Thoracic aorta (tissue), 2 donors: ENCODE results near the gene FMO4. TPM values are rescaled to one million over a fixed set of nuclear protein-coding genes. Genes with fewer than 3 reads are reported as not detected.
"Not testable (repeated sequence)": the region's sequence is repeated elsewhere in the genome, so short reads cannot be mapped to it uniquely, and the experiment has no call there.

Experiments used
- ATAC-seq: fragments of 150-250 bp; one replicate; pipeline ENCODE4 v1.8.0; 2017; ENCODE audit warnings: low read depth; ENCODE audit not compliant: insufficient number of reproducible peaks, low FRiP score
- DNase-seq: peaks from one replicate; pipeline ENCODE4 v3.0.0-alpha.2; 2020; ENCODE audit warnings: low spot score
- H3K27ac ChIP-seq, 2 donors: fragments of 200-600 bp; sonication (generic); 1 replicate in 1 of 2; 2 replicates in 1 of 2; pipeline ENCODE4 v1.5.1; 2016; ENCODE audit warnings: mild to moderate bottlenecking in 2 of 2, moderate library complexity in 2 of 2
- H3K27me3 ChIP-seq: fragments of 200-600 bp; sonication (generic); replicated peaks from 2 replicates; pipeline ENCODE4 v1.6.0; 2016; ENCODE audit warnings: mild to moderate bottlenecking; ENCODE audit not compliant: insufficient read depth
- H3K36me3 ChIP-seq: fragments of 200-600 bp; sonication (generic); one replicate; pipeline ENCODE4 v1.5.1; 2016
- H3K4me1 ChIP-seq, 2 donors: fragments of 200-600 bp; sonication (generic); 1 replicate in 1 of 2; 2 replicates in 1 of 2; pipeline versions ENCODE4 v1.5.1 to v1.6.0; 2016; ENCODE audit warnings: low read depth in 2 of 2, mild to moderate bottlenecking in 1 of 2; ENCODE audit not compliant: control insufficient read depth in 1 of 2
- H3K4me3 ChIP-seq: fragments of 200-600 bp; sonication (generic); 2 replicates; pipeline ENCODE4 v1.5.1; 2016; ENCODE audit warnings: mild to moderate bottlenecking
- H3K9me3 ChIP-seq: fragments of 200-600 bp; sonication (generic); 2 replicates; pipeline ENCODE4 v1.5.1; 2016
- total RNA-seq, 2 donors: library from RNA; depleted of rRNA; stranded (reverse); fragments of >200 nt; gene quantifications; one replicate each; pipeline versions ENCODE4 v1.1.0 to v1.2.3, GENCODE V29; 2016
- TF ChIP-seq, protein P1 (sequence below): fragments of 200-600 bp; sonication (generic); IDR thresholded peaks from one replicate; pipeline ENCODE4 v1.5.1; 2019; ENCODE audit warnings: antibody characterized with exemption

FMO4 gene
- total RNA-seq, 2 donors from 2014 or later: 10.6 to 13.8 TPM

DNA sequence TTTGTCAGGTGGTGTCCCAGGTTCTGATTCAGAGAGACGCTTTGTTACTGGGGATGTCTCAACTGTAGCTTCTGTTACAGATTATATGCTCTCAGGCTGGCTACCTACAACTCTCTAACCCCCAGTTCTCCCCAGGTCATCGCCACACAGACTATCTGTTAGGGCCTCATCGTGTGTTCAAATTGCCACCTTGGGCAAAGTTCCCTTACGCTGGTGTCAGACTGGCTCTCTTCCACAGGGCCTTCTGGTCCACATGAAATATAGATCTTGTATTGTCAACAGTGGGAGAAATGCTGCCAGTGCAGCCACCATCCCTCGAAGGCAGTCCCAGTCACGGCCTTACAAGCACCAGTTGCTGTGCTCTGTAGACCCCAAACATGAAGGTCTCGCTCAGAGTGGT lies 15.3 kb downstream of the FMO4 start:
- no peaks in the 10 kb centered on the region for H3K9me3 ChIP-seq
- H3K4me3 ChIP-seq: no peak overlapping the region

DNA sequence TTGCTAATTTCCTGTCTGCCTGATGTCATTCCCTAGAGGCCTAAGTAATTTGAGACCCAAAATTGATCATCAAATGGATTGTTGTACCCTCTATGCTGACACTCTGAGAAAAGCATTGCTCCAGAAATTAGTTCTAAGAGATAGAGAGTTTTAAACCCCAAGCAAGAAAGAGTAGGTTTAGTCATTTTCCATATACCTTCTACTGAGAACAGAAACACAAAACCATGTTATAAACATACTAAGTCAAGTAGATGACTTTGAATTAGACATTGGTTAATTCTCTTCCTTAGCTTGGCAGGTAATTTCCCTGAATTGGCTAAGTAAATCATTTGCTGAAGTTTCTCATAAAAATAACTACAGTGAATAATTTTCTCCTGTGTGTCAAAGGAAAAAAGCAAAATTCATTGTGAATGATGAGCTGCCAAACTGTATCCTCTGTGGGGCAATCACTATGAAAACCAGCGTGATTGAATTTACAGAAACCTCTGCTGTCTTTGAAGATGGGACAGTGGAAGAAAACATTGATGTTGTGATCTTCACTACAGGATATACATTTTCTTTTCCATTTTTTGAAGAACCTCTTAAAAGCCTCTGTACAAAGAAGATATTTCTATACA lies 20.1 kb downstream of the FMO4 start:
- H3K36me3 ChIP-seq: peaks cover 4% of the 10 kb centered on the region
- TF ChIP-seq, protein P1, sequence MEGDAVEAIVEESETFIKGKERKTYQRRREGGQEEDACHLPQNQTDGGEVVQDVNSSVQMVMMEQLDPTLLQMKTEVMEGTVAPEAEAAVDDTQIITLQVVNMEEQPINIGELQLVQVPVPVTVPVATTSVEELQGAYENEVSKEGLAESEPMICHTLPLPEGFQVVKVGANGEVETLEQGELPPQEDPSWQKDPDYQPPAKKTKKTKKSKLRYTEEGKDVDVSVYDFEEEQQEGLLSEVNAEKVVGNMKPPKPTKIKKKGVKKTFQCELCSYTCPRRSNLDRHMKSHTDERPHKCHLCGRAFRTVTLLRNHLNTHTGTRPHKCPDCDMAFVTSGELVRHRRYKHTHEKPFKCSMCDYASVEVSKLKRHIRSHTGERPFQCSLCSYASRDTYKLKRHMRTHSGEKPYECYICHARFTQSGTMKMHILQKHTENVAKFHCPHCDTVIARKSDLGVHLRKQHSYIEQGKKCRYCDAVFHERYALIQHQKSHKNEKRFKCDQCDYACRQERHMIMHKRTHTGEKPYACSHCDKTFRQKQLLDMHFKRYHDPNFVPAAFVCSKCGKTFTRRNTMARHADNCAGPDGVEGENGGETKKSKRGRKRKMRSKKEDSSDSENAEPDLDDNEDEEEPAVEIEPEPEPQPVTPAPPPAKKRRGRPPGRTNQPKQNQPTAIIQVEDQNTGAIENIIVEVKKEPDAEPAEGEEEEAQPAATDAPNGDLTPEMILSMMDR: no peak
- no peak for DNase-seq
- H3K4me1 ChIP-seq: no peaks in the 10 kb centered on the region
- H3K27me3 ChIP-seq: no peaks in the 10 kb centered on the region
- no peak for ATAC-seq
- no peaks in the 10 kb centered on the region for H3K9me3 ChIP-seq
- H3K27ac ChIP-seq: no peak overlapping the region
- H3K4me3 ChIP-seq: no peak overlapping the region

More for the DNA sequence above, 15.3 kb downstream of the FMO4 start:
- peaks cover 4% of the 10 kb centered on the region for H3K36me3 ChIP-seq
- no peaks in the 10 kb centered on the region for H3K4me1 ChIP-seq
- TF ChIP-seq, protein P1: no peak
- ATAC-seq (no peak), DNase-seq (no peak)
- no peaks in the 10 kb centered on the region for H3K27me3 ChIP-seq
- no peak overlapping the region for H3K27ac ChIP-seq

DNA sequence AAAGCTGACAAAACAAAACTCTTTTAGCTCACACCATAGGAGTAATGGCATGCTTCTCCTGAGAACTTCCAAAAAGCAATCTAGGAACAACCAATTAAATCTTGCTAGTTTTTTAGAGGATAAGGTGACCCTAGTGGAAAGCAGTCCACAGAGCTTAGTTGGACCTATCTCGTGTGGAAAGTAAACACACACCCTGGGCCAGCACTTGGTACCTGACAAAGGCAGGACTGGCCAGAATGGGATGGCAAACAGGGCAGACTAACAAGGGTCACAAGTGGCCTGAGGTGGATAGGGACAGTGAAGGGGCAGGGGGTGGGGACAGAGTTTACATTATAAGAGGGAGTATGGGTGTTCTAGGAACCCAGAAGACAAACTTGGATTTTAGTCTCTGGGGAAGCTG lies 22.0 kb downstream of the FMO4 start:
- DNase-seq (no peak), ATAC-seq (no peak)
- no peaks in the 10 kb centered on the region for H3K36me3 ChIP-seq
- H3K4me1 ChIP-seq: no peaks in the 10 kb centered on the region
- no peaks in the 10 kb centered on the region for H3K27me3 ChIP-seq
- no peak overlapping the region for H3K4me3 ChIP-seq
- H3K9me3 ChIP-seq: no peaks in the 10 kb centered on the region
- H3K27ac ChIP-seq: no peak overlapping the region
- TF ChIP-seq, protein P1: no peak

DNA sequence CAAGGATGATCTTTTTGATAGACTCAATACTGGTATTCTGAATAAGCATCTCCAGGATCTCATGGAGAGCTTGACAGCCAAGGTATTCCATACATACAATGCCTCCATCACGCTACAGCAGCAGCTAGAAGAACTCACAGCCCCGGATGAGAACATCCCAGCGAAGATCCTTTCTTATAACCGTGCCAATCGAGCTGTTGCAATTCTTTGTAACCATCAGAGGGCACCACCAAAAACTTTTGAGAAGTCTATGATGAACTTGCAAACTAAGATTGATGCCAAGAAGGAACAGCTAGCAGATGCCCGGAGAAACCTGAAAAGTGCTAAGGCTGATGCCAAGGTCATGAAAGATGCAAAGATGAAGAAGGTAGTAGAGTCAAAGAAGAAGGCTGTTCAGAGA lies 25.4 kb downstream of the FMO4 start:
- ATAC-seq: not testable (repeated sequence)

DNA sequence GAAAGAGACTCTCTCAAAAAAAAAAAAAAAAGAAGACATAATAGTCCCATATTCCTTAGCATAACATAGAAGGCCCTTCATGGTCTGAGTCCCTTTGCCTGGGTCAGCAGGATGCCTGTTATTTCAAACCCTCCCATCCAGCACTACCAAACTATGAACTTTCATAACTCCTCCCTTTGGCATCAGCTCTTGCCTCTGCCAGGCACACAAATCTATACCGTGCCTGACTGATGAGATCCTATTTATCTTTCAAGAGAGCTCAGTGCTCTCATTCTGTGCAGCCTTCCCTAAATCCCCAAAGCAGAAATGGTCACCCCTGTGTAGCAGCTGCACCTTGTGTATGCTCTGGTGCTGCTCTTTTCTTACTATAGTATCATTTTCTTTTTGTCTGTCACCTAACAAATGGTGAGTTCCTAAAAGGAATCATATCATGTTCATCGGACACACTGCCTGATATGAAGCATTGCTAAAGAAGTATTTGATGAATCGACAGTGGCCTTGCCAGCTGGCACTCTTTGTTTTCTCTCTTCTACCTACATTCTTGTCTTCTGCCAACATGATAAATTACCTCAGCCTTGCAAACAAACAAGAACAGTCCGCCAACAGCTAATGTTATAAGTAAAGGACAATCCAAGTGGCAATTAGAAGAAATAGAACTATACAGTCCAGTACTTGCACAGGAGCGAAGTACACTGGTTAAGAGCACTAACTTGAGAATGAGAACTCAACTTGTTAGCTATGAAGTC lies 29.9 kb downstream of the FMO4 start:
- peak overlapping the region; percentile 36 to 48 for H3K27ac ChIP-seq
- no peak for ATAC-seq
- TF ChIP-seq, protein P1: no peak

More for the DNA sequence above, 25.4 kb downstream of the FMO4 start:
- not testable (repeated sequence) for H3K4me1 ChIP-seq, H3K27ac ChIP-seq, H3K9me3 ChIP-seq, H3K36me3 ChIP-seq, H3K27me3 ChIP-seq, H3K4me3 ChIP-seq, DNase-seq

More for the DNA sequence above, 29.9 kb downstream of the FMO4 start:
- Histone ChIP-seq H3K36me3 (no peaks in the 10 kb centered on the region), H3K9me3 (no peaks in the 10 kb centered on the region), H3K4me3 (no peak overlapping the region), H3K27me3 (no peaks in the 10 kb centered on the region), H3K4me1 (peaks cover 6 to 35% of the 10 kb centered on the region in 2 donors)
- no peak for DNase-seq
